A549 (cell line): ENCODE results near the gene SP5. TPM values are rescaled to one million over a fixed set of nuclear protein-coding genes. Genes with fewer than 3 reads are reported as not detected.

ENCODE experiments used
- ATAC-seq, 2 experiments: fragments of 200-7000 bp in 1 of 2; fragments of >200 bp in 1 of 2; cut with Nextera tagmentation in 1 of 2; cut with Tn5 transposase in 1 of 2; 3 replicates each; pipeline versions ENCODE4 v1.8.0 to v1.9.1; 2018 to 2020; ENCODE audit warnings: mild to moderate bottlenecking in 1 of 2, moderate library complexity in 1 of 2
- CTCF ChIA-PET: fragments of 300-600 bp; sonication (Branson Sonifier 250); formaldehyde crosslinking; extraction: SDS; loops from one replicate; lab custom pipeline; 2021; ENCODE audit warnings: antibody characterized with exemption, inconsistent platforms; lab: Yijun Ruan, JAX
- POLR2A ChIA-PET: fragments of 350-600 bp; formaldehyde crosslinking; extraction: SDS; loops from one replicate; lab custom pipeline; 2021; ENCODE audit warnings: antibody characterized with exemption, inconsistent platforms; lab: Yijun Ruan, JAX
- DNase-seq, 2 experiments: peaks; one replicate each; pipeline versions ENCODE4 v3.0.0 to v3.0.0-alpha.2; 2011 to 2016; ENCODE audit warnings: low read depth in 1 of 2, low spot score in 1 of 2
- FAIRE-seq: peaks from 2 replicates; lab custom pipeline; 2011; peaks lifted over from hg19 to GRCh38; lab: Jason Lieb, UNC
- H3K27ac ChIP-seq, 2 experiments: fragments of >200 bp; sonication (Bioruptor Twin); formaldehyde crosslinking; 3 replicates each; pipeline ENCODE4 v1.5.1; 2016 to 2017
- H3K4me1 ChIP-seq: fragments of >200 bp; sonication (Bioruptor Twin); formaldehyde crosslinking; 3 replicates; pipeline ENCODE4 v1.6.1; 2016
- H3K4me2 ChIP-seq: fragments of >200 bp; sonication (Bioruptor Twin); formaldehyde crosslinking; 3 replicates; pipeline ENCODE4 v1.6.1; 2016
- H3K4me3 ChIP-seq: fragments of >200 bp; sonication (Bioruptor Twin); formaldehyde crosslinking; 3 replicates; pipeline ENCODE4 v1.5.1; 2016
- H3K9me3 ChIP-seq: fragments of >200 bp; sonication (Bioruptor Twin); formaldehyde crosslinking; 3 replicates; pipeline ENCODE4 v1.6.1; 2016
- BCL3 ChIP-seq: fragments of >200 bp; sonication (Bioruptor Twin); formaldehyde crosslinking; IDR thresholded peaks from 3 replicates; pipeline ENCODE4 v1.6.1; 2016
- CBX8 ChIP-seq: fragments of 200-600 bp; sonication (generic); IDR thresholded peaks from 2 replicates; pipeline ENCODE4 v1.6.1; 2016
- CEBPB ChIP-seq, 2 experiments: fragments of >200 bp in 1 of 2; sonication (Bioruptor Twin) in 1 of 2; formaldehyde crosslinking in 1 of 2; IDR thresholded peaks; 2 replicates each; pipeline ENCODE4 v1.6.1; 2012 to 2016
- EHF ChIP-seq: fragments of 250-450 bp; sonication (Bioruptor Pico); IDR thresholded peaks from 2 replicates; pipeline ENCODE4 v1.5.0; 2020; ENCODE audit warnings: mild to moderate bottlenecking
- ELK1 ChIP-seq: fragments of 150-350 bp; IDR thresholded peaks from 2 replicates; pipeline ENCODE4 v1.6.1; 2014; ENCODE audit warnings: low read depth, mild to moderate bottlenecking, low read length
- FOSB ChIP-seq: fragments of 250-450 bp; sonication (Bioruptor Pico); IDR thresholded peaks from 2 replicates; pipeline ENCODE4 v1.5.0; 2020; ENCODE audit warnings: mild to moderate bottlenecking, moderate library complexity
- HMGXB4 ChIP-seq: fragments of 250-450 bp; sonication (Bioruptor Pico); IDR thresholded peaks from 2 replicates; pipeline ENCODE4 v1.5.0; 2021; ENCODE audit warnings: mild to moderate bottlenecking, moderate library complexity, borderline replicate concordance
- HOXA7 ChIP-seq: fragments of 250-450 bp; sonication (Bioruptor Pico); IDR thresholded peaks from 2 replicates; pipeline ENCODE4 v1.5.0; 2020; ENCODE audit warnings: mild to moderate bottlenecking, moderate library complexity
- HOXB13 ChIP-seq: fragments of 250-450 bp; sonication (Bioruptor Pico); IDR thresholded peaks from 2 replicates; pipeline ENCODE4 v1.5.0; 2020; ENCODE audit warnings: low read depth, mild to moderate bottlenecking, moderate library complexity
- JUN ChIP-seq, 2 experiments: fragments of >200 bp; sonication (Bioruptor Twin); formaldehyde crosslinking; IDR thresholded peaks; 2 replicates in 1 of 2; 3 replicates in 1 of 2; pipeline ENCODE4 v1.6.1; 2016 to 2017
- JUNB ChIP-seq: fragments of >200 bp; sonication (Bioruptor Twin); formaldehyde crosslinking; IDR thresholded peaks from 2 replicates; pipeline ENCODE4 v1.6.1; 2016
- NPAS2 ChIP-seq: fragments of 250-450 bp; sonication (Bioruptor Pico); IDR thresholded peaks from 2 replicates; pipeline ENCODE4 v1.8.0; 2022; ENCODE audit warnings: mild to moderate bottlenecking, moderate library complexity, borderline replicate concordance
- NR3C1 ChIP-seq: fragments of >200 bp; sonication (Bioruptor Twin); formaldehyde crosslinking; IDR thresholded peaks from 3 replicates; pipeline ENCODE4 v1.6.1; 2017
- PHF8 ChIP-seq: fragments of 200-600 bp; sonication (generic); IDR thresholded peaks from 2 replicates; pipeline ENCODE4 v1.6.1; 2016; ENCODE audit warnings: low read depth, mild to moderate bottlenecking, antibody characterized with exemption, moderate library complexity, borderline replicate concordance
- RFX5 ChIP-seq: fragments of 450-650 bp; IDR thresholded peaks from 2 replicates; pipeline ENCODE4 v1.7.1; 2014; ENCODE audit warnings: antibody characterized with exemption, mild to moderate bottlenecking, moderate library complexity
- RNF2 ChIP-seq: fragments of 200-600 bp; sonication (generic); IDR thresholded peaks from 2 replicates; pipeline ENCODE4 v1.6.1; 2016; ENCODE audit warnings: low read depth, mild to moderate bottlenecking, antibody characterized with exemption, moderate library complexity, borderline replicate concordance
- SREBF2 ChIP-seq: fragments of 450-650 bp; IDR thresholded peaks from 2 replicates; pipeline ENCODE4 v1.6.1; 2014; ENCODE audit warnings: mild to moderate bottlenecking, moderate library complexity
- USF2 ChIP-seq: fragments of 450-650 bp; IDR thresholded peaks from 2 replicates; pipeline ENCODE4 v1.6.1; 2014; ENCODE audit warnings: antibody characterized with exemption
- ZC3H11A ChIP-seq: fragments of 450-650 bp; IDR thresholded peaks from 2 replicates; pipeline ENCODE4 v1.6.1; 2014; ENCODE audit warnings: antibody characterized with exemption, mild to moderate bottlenecking
- ZFP36 ChIP-seq: fragments of 450-650 bp; IDR thresholded peaks from 2 replicates; pipeline ENCODE4 v1.6.1; 2014; ENCODE audit warnings: borderline replicate concordance; ENCODE audit not compliant: partially characterized antibody
- WGBS: methylation state at CpG from one replicate; pipeline ENCODE4 v1.1.6; 2017; ENCODE audit errors: missing lambda C conversion rate; 5-methylcytosine and 5-hydroxymethylcytosine counted together
- polyA plus RNA-seq, 4 experiments: library from polyadenylated mRNA; depleted of rRNA in 3 of 4; stranded (reverse); fragments of >200 nt; fragmentation: RNase III in 1 of 4; extraction: RNeasy Plus Mini Kit Qiagen cat#74134 plus additional on column Dnase treatment in 1 of 4; gene quantifications; 2 replicates in 3 of 4; 3 replicates in 1 of 4; pipeline ENCODE4 v1.2.3, GENCODE V29; 2011 to 2017

SP5 gene
- polyA plus RNA-seq, 2 of the 4 experiments (the other 2 are of a cell fraction): not detected

GRCh38 chr2:170696948-170697347 lies 18.2 kb upstream of the SP5 start:
- FAIRE-seq: no peak
- DNase-seq: no peak
- CTCF ChIA-PET: no interaction called here
- POLR2A ChIA-PET: no interaction called here
- no peaks in the 10 kb centered on the region for H3K9me3 ChIP-seq
- H3K4me2 ChIP-seq: no peak overlapping the region
- no peak overlapping the region for H3K27ac ChIP-seq
- H3K4me3 ChIP-seq: no peak overlapping the region
- no peak for TF ChIP-seq JUNB
- no peak for TF ChIP-seq ELK1
- TF ChIP-seq NPAS2 (CRISPR knock-in tag): no peak
- TF ChIP-seq SREBF2: no peak
- TF ChIP-seq USF2: no peak
- TF ChIP-seq NR3C1: no peak
- TF ChIP-seq CEBPB (IDR thresholded peaks at IDR 0.05): no peak
- TF ChIP-seq ZC3H11A: no peak
- TF ChIP-seq HMGXB4 (CRISPR knock-in tag): no peak
- no peak for TF ChIP-seq ZFP36
- TF ChIP-seq BCL3: no peak
- TF ChIP-seq FOSB (CRISPR knock-in tag): no peak
- TF ChIP-seq RNF2: no peak
- no peak for TF ChIP-seq CBX8
- no peak for TF ChIP-seq JUN (IDR thresholded peaks at IDR 0.05)
- TF ChIP-seq HOXB13 (CRISPR knock-in tag): no peak
- no peak for TF ChIP-seq EHF (CRISPR knock-in tag)
- H3K4me1 ChIP-seq: no peaks in the 10 kb centered on the region
- 60% methylated on average over 3 of the region's 3 CpGs for WGBS
- ATAC-seq: no peak

GRCh38 chr2:170701011-170701410 lies 14.1 kb upstream of the SP5 start:
- no peak for ATAC-seq
- WGBS: 12% methylated on average over 4 of the region's 4 CpGs
- CTCF ChIA-PET: no interaction called here
- Histone ChIP-seq H3K27ac (no peak overlapping the region), H3K9me3 (peaks cover 10% of the 10 kb centered on the region; the same call in 1 of the 3 replicates), H3K4me3 (no peak overlapping the region), H3K4me2 (no peak overlapping the region), H3K4me1 (no peaks in the 10 kb centered on the region)
- DNase-seq: no peak
- FAIRE-seq: no peak
- TF ChIP-seq CEBPB (IDR thresholded peaks at IDR 0.05): no peak
- no peak for TF ChIP-seq PHF8
- POLR2A ChIA-PET: no interaction called here

GRCh38 chr2:170703776-170704476 lies 11.2 kb upstream of the SP5 start:
- Histone ChIP-seq H3K27ac (no peak overlapping the region), H3K9me3 (peaks cover 10% of the 10 kb centered on the region; the same call in 1 of the 3 replicates), H3K4me1 (no peaks in the 10 kb centered on the region), H3K4me3 (no peak overlapping the region), H3K4me2 (no peak overlapping the region)
- CTCF ChIA-PET: no interaction called here
- no peak for FAIRE-seq
- DNase-seq: no peak
- TF ChIP-seq RFX5 (no peak), HOXA7 (no peak)
- POLR2A ChIA-PET: no interaction called here
- no peak for ATAC-seq
- 16% methylated on average over 4 of the region's 4 CpGs for WGBS
